Measurements from ENCODE around the gene DERL3.

The DERL3 gene

DNA sequence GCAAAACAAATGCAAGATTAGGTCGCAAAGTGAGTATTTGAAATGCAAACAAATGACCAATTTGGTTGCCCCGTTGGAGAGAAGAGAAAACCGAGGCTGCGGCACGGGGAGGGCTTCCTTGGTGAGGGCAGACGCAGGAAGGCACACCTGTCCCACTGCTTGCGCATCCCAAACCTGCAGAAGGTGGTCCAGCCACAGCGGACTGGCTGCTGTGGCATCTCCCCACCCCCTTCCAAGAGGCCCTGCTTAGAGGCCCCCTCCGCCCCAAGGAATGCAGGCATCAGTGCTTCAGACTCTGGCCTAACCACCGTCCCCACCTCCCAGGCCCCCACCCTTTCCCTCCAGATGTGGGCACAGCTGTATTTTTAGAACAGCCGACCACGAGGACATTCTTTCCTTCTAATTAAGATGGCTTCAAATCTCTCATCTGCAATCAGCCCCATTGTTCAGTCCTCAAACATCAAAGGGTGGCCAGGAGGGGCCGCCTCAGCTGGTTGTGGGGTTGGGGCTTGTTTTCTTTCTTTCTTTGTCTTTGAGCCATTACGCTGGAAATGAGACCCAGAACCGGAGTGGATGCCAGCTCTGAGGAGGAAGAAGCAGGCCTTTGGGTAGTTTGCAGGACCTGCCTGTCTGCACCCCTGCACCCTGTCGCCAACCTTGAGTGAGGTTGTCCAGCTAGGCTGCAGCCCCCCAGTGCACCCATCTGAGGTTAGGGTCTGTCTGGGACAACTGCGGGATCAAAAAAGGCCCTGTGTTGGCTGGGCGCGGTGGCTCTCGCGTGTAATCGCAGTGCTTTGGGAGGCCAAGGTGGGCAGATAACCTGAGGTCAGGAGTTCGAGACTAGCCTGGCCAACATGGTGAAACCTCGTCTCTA is 9.4 kb upstream of the DERL3 start:
- H3K36me3 ChIP-seq (ENCODE audit: control insufficient read depth in 5 of 5, insufficient read depth in 5 of 5, low read length in 5 of 5): no peaks in the 10 kb centered on the region
- peaks cover 1 to 42% (median 38%) of the 10 kb centered on the region in 5 donors for H3K4me1 ChIP-seq (ENCODE audit: control insufficient read depth in 5 of 5, insufficient read depth in 5 of 5, low read length in 5 of 5)
- no peak overlapping the region for H3K27ac ChIP-seq (ENCODE audit: low read depth, low read length)
- H3K9ac ChIP-seq (ENCODE audit: low read length in 5 of 5): no peak overlapping the region
- H3K9me3 ChIP-seq (ENCODE audit: control insufficient read depth in 5 of 5, low read length in 5 of 5): no peaks in the 10 kb centered on the region
- no peak overlapping the region for H3K4me3 ChIP-seq (ENCODE audit: low read depth in 1 of 5, low read length in 5 of 5)
- no peaks in the 10 kb centered on the region for H3K27me3 ChIP-seq (ENCODE audit: control insufficient read depth in 5 of 5, insufficient read depth in 4 of 5, low read length in 5 of 5)

DNA sequence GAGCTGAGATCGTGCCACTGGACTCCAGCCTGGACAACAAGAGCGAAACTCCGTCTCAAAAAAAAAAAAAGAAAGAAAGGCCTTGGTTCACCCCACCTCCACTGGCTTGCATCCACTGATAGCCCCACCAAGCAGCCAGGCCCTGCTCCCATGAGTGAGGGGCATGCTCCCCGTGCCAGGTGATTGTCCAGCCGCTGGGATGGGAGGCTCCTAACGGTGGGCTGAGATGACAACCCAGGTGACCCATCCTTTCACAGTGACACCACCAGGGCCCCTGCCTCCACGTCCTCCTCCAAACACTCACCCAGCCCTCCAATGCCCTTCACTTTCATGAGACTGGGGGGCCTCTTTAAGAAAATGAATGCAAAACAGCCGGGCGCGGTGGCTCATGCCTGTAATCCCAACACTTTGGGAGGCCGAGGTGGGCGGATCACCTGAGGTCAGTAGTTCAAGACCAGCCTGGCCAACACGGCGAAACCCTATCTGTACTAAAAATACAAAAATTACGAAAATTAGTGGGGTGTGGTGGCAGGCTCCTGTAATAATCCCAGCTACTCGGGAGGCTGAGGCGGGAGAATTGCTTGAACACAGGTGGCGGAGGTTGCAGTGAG is 8.6 kb upstream of the DERL3 start:
- no peaks in the 10 kb centered on the region for H3K27me3 ChIP-seq (ENCODE audit: control insufficient read depth in 5 of 5, insufficient read depth in 4 of 5, low read length in 5 of 5)
- H3K9me3 ChIP-seq (ENCODE audit: control insufficient read depth in 5 of 5, low read length in 5 of 5): no peaks in the 10 kb centered on the region
- peaks cover 1 to 45% (median 38%) of the 10 kb centered on the region in 5 donors for H3K4me1 ChIP-seq (ENCODE audit: control insufficient read depth in 5 of 5, insufficient read depth in 5 of 5, low read length in 5 of 5)
- H3K36me3 ChIP-seq (ENCODE audit: control insufficient read depth in 5 of 5, insufficient read depth in 5 of 5, low read length in 5 of 5): no peaks in the 10 kb centered on the region
- H3K27ac ChIP-seq (ENCODE audit: low read depth, low read length): no peak overlapping the region
- no peak overlapping the region for H3K4me3 ChIP-seq (ENCODE audit: low read depth in 1 of 5, low read length in 5 of 5)
- no peak overlapping the region for H3K9ac ChIP-seq (ENCODE audit: low read length in 5 of 5)

DNA sequence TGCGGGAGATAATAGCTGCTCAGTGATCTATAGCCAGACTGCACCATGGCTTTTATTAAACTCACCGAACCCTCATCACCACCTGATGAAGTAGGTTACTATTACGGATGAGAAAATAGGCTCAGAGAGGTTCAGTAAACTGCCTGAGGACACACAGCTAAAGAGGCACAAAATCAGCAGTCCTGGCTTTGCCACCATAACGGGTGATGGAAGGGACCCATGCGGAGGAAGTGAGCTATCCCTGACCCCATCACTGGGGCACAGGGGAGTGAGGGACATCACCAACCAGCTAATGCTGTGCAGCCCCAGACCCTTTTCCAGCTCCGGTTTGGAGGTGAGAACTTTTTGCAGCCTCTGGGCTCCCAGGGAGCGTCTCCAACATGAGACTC is 7.3 kb upstream of the DERL3 start:
- Histone ChIP-seq H3K36me3 (ENCODE audit: control insufficient read depth in 5 of 5, insufficient read depth in 5 of 5, low read length in 5 of 5) (no peaks in the 10 kb centered on the region), H3K27me3 (ENCODE audit: control insufficient read depth in 5 of 5, insufficient read depth in 4 of 5, low read length in 5 of 5) (no peaks in the 10 kb centered on the region), H3K27ac (ENCODE audit: low read depth, low read length) (no peak overlapping the region), H3K4me1 (ENCODE audit: control insufficient read depth in 5 of 5, insufficient read depth in 5 of 5, low read length in 5 of 5) (peaks cover 1 to 45% (median 38%) of the 10 kb centered on the region in 5 donors), H3K9ac (ENCODE audit: low read length in 5 of 5) (peak overlapping the region in 3 of 5 donors; percentile 2 to 30 (median 26)), H3K9me3 (ENCODE audit: control insufficient read depth in 5 of 5, low read length in 5 of 5) (no peaks in the 10 kb centered on the region), H3K4me3 (ENCODE audit: low read depth in 1 of 5, low read length in 5 of 5) (no peak overlapping the region)

DNA sequence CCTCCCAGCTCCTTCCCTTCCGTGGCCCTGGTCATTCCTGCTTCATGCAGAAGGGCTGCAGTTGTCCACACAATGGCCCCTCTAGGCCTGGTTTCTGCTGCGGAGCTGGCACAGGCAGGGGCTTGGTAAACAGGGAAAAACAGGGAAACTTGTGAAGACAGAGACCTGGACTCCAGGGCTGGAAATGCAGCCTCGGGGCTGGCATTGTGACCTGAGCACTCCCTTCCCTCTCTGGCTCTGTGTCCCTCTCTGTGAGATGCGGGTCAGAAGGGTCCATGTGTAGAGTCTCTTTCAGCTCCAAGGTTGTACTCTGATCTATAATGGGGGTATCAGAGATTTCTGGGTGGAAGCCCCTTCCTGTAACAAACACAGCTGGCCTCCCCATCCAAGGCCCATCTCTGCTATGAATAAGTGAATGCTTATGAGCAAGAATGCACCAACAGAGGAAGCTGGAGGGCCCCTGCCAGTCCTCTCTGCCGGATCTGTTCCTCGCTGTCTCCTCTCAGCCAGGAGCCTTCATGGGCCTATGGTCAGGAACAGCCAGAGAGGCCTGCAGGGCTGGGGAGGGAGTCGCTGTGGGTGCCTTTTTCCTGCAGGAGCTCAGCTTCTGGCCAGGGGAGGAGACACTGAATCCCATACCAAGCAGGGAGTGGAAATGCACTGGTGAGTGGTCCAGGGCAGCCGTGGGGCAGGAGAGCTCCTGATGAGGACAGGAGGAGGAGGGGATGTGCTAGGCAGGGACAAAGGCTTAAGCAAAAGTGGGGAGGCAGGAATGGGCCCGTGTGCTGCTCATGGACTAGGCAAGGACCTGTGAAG is 6.7 kb upstream of the DERL3 start:
- peak overlapping the region in 1 of 5 donors; percentile 30 for H3K9ac ChIP-seq (ENCODE audit: low read length in 5 of 5)
- H3K4me3 ChIP-seq (ENCODE audit: low read depth in 1 of 5, low read length in 5 of 5): no peak overlapping the region
- H3K27ac ChIP-seq (ENCODE audit: low read depth, low read length): no peak overlapping the region
- H3K4me1 ChIP-seq (ENCODE audit: control insufficient read depth in 5 of 5, insufficient read depth in 5 of 5, low read length in 5 of 5): peaks cover 1 to 45% (median 38%) of the 10 kb centered on the region in 5 donors
- H3K27me3 ChIP-seq (ENCODE audit: control insufficient read depth in 5 of 5, insufficient read depth in 4 of 5, low read length in 5 of 5): no peaks in the 10 kb centered on the region
- no peaks in the 10 kb centered on the region for H3K9me3 ChIP-seq (ENCODE audit: control insufficient read depth in 5 of 5, low read length in 5 of 5)
- no peaks in the 10 kb centered on the region for H3K36me3 ChIP-seq (ENCODE audit: control insufficient read depth in 5 of 5, insufficient read depth in 5 of 5, low read length in 5 of 5)

DNA sequence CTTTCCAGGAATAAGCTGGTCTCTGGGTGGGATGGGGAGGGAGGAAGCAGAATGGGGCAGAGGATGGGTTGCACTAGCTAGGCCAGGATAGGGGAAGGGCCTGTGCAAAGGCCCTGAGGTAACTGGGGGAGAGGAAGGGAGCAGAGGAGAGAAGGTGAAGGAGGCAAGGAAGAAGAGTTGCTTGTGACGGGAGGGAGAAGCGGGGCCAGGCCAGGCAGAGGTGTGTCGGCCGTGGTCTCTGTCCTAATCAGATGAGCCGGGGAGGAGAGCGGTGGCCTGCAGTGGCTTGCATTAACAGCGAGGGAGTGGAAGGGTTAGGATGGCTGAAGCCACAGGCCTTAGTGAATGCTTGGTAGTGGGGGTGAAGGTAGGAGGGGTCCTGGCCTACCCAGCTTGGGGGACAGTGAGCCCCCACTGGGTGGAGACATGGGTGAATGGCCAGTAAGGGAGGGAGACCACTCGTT is 6.0 kb upstream of the DERL3 start:
- no peaks in the 10 kb centered on the region for H3K9me3 ChIP-seq (ENCODE audit: control insufficient read depth in 5 of 5, low read length in 5 of 5)
- H3K9ac ChIP-seq (ENCODE audit: low read length in 5 of 5): peak overlapping the region in 1 of 5 donors; percentile 60
- no peak overlapping the region for H3K27ac ChIP-seq (ENCODE audit: low read depth, low read length)

DNA sequence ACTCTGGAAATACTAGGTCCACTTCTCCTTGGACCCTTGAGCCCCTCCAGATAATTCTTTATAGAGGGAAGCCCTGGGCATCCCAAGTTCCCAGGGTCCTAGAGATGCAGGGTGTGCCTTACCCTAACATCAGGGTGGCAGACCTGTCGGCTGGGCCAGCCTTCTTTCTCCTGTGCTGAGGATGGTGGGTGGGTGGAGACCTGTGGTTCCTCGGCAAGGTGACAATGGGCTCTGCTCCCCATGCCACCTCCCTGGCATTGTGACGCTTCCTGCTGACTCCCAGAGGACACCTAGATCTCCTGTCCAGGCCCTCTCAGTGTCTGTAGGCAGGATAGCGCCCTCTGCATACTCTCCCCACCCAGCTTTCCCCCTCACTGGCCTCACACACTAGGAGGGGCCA is 3.8 kb upstream of the DERL3 start:
- no peak overlapping the region for H3K27ac ChIP-seq (ENCODE audit: low read depth, low read length)
- no peak overlapping the region for H3K4me3 ChIP-seq (ENCODE audit: low read depth in 1 of 5, low read length in 5 of 5)
- H3K4me1 ChIP-seq (ENCODE audit: control insufficient read depth in 5 of 5, insufficient read depth in 5 of 5, low read length in 5 of 5): peaks cover 1 to 56% (median 53%) of the 10 kb centered on the region in 5 donors
- no peak overlapping the region for H3K9ac ChIP-seq (ENCODE audit: low read length in 5 of 5)
- H3K36me3 ChIP-seq (ENCODE audit: control insufficient read depth in 5 of 5, insufficient read depth in 5 of 5, low read length in 5 of 5): no peaks in the 10 kb centered on the region
- H3K27me3 ChIP-seq (ENCODE audit: control insufficient read depth in 5 of 5, insufficient read depth in 4 of 5, low read length in 5 of 5): no peaks in the 10 kb centered on the region
- H3K9me3 ChIP-seq (ENCODE audit: control insufficient read depth in 5 of 5, low read length in 5 of 5): no peaks in the 10 kb centered on the region

More for the DNA sequence above, 6.0 kb upstream of the DERL3 start:
- no peak overlapping the region for H3K4me3 ChIP-seq (ENCODE audit: low read depth in 1 of 5, low read length in 5 of 5)
- no peaks in the 10 kb centered on the region for H3K27me3 ChIP-seq (ENCODE audit: control insufficient read depth in 5 of 5, insufficient read depth in 4 of 5, low read length in 5 of 5)
- H3K36me3 ChIP-seq (ENCODE audit: control insufficient read depth in 5 of 5, insufficient read depth in 5 of 5, low read length in 5 of 5): no peaks in the 10 kb centered on the region
- H3K4me1 ChIP-seq (ENCODE audit: control insufficient read depth in 5 of 5, insufficient read depth in 5 of 5, low read length in 5 of 5): peaks cover 1 to 46% (median 40%) of the 10 kb centered on the region in 5 donors

DNA sequence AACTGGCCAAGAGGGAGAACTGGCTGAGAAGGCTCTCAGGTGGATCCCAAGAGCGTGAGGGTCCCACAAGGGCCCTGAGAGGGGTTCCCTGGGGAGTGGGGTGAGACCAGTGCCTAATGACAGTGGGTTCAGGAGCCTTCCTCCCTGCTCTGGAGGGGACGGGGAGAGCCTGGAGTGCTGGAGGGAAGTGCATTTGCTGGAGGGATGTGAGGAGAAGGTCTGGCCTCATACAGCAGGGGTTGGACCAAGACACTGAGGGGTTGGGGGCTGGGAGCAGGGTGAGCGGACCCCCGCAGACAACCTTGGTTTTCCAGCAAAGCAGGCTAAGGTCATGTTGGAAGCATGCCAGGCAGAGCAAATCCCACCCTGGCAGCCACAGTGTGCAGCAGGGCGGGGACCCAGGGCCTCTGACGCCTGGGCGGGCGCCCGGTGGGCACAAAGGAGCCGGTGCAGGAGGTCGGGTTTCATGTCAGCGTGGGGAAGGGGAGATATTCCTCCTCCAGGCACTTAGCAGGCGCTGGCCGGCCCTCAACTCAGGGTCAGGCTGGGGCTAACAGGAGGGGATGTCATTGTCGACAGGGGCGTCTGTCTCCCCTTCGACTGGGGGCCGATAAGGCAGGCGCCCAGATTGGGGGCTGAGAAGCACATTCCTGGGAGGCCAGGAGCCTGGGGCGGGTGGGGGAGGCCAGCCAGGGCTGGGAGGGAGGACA is 3.1 kb upstream of the DERL3 start:
- no peak overlapping the region for H3K4me3 ChIP-seq (ENCODE audit: low read depth in 1 of 5, low read length in 5 of 5)
- no peak overlapping the region for H3K27ac ChIP-seq (ENCODE audit: low read depth, low read length)
- no peaks in the 10 kb centered on the region for H3K36me3 ChIP-seq (ENCODE audit: control insufficient read depth in 5 of 5, insufficient read depth in 5 of 5, low read length in 5 of 5)
- H3K9me3 ChIP-seq (ENCODE audit: control insufficient read depth in 5 of 5, low read length in 5 of 5): no peaks in the 10 kb centered on the region
- H3K4me1 ChIP-seq (ENCODE audit: control insufficient read depth in 5 of 5, insufficient read depth in 5 of 5, low read length in 5 of 5): peaks cover 1 to 51% (median 47%) of the 10 kb centered on the region in 5 donors
- no peaks in the 10 kb centered on the region for H3K27me3 ChIP-seq (ENCODE audit: control insufficient read depth in 5 of 5, insufficient read depth in 4 of 5, low read length in 5 of 5)
- H3K9ac ChIP-seq (ENCODE audit: low read length in 5 of 5): no peak overlapping the region

DNA sequence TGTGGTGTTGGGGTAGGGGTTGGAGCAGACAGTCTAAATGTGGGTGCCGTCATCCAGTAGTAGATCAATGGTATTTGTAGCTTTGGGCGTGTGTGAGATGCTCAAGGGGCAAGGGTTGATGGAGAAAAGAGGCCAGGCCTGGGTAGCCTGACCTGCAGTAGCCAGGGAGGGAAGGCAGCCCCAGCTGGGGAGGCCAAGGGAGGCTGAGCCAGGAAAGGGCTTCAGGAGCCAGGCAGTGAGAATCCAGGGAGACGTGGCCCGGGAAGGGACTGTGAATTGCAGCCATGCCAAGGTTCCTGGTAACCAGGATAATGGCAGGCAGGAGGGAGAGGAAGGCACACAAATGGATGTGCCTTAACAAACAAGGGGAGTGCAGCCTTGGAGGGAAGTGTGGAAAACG is 2.5 kb upstream of the DERL3 start:
- H3K27ac ChIP-seq (ENCODE audit: low read depth, low read length): no peak overlapping the region

DNA sequence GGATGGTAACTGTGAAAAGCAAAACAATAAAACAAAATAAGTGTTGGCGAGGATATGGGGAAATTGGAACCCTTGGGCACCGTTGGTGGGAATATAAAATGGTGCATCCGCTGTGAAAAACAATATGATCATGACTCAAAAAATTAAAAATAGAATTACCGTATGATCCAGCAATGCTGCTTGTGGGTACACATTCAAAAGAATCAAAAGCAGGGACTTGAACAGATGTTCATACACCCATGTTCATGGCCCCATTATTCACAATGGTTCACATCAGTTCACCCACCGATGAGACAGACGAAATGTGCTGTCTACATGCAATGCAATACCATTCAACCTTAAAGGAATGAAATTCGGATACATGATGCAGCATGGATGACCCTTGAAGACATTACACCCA is 1.2 kb upstream of the DERL3 start:
- Histone ChIP-seq H3K27ac (ENCODE audit: low read depth, low read length) (no peak overlapping the region), H3K9ac (ENCODE audit: low read length in 5 of 5) (no peak overlapping the region), H3K4me1 (ENCODE audit: control insufficient read depth in 5 of 5, insufficient read depth in 5 of 5, low read length in 5 of 5) (peaks cover 2 to 44% (median 31%) of the 10 kb centered on the region in 5 donors), H3K36me3 (ENCODE audit: control insufficient read depth in 5 of 5, insufficient read depth in 5 of 5, low read length in 5 of 5) (peaks cover 0 to 15% (median 14%) of the 10 kb centered on the region in 5 donors), H3K9me3 (ENCODE audit: control insufficient read depth in 5 of 5, low read length in 5 of 5) (no peaks in the 10 kb centered on the region), H3K27me3 (ENCODE audit: control insufficient read depth in 5 of 5, insufficient read depth in 4 of 5, low read length in 5 of 5) (no peaks in the 10 kb centered on the region), H3K4me3 (ENCODE audit: low read depth in 1 of 5, low read length in 5 of 5) (no peak overlapping the region)

More for the DNA sequence above, 2.5 kb upstream of the DERL3 start:
- no peaks in the 10 kb centered on the region for H3K27me3 ChIP-seq (ENCODE audit: control insufficient read depth in 5 of 5, insufficient read depth in 4 of 5, low read length in 5 of 5)
- no peak overlapping the region for H3K4me3 ChIP-seq (ENCODE audit: low read depth in 1 of 5, low read length in 5 of 5)
- H3K9ac ChIP-seq (ENCODE audit: low read length in 5 of 5): no peak overlapping the region
- H3K9me3 ChIP-seq (ENCODE audit: control insufficient read depth in 5 of 5, low read length in 5 of 5): no peaks in the 10 kb centered on the region
- H3K4me1 ChIP-seq (ENCODE audit: control insufficient read depth in 5 of 5, insufficient read depth in 5 of 5, low read length in 5 of 5): peaks cover under 1 to 45% (median 41%) of the 10 kb centered on the region in 5 donors
- peaks cover 0 to 3% (median 2%) of the 10 kb centered on the region in 5 donors for H3K36me3 ChIP-seq (ENCODE audit: control insufficient read depth in 5 of 5, insufficient read depth in 5 of 5, low read length in 5 of 5)
